GM12878 (cell line): ENCODE measurements around the gene MYD88.

Experiments
- CEBPB ChIP-seq, 2 experiments: fragments of 150-350 bp in 1 of 2; IDR thresholded peaks; 2 replicates each; pipeline ENCODE4 v1.6.1; 2012 to 2014; ENCODE audit warnings: low read depth in 2 of 2, low read length in 2 of 2, borderline replicate concordance in 1 of 2, inconsistent platforms in 1 of 2
- JUND ChIP-seq: IDR thresholded peaks from 2 replicates; pipeline ENCODE4 v1.6.1; 2012; ENCODE audit warnings: low read depth, mild to moderate bottlenecking, low read length, improper control_type of control experiment, moderate library complexity
- NR2C2 ChIP-seq: IDR thresholded peaks from 2 replicates; pipeline ENCODE4 v1.6.1; 2011; ENCODE audit warnings: borderline replicate concordance, low read depth; ENCODE audit not compliant: control insufficient read depth, insufficient read length
- POLR2A ChIP-seq: IDR thresholded peaks from 2 replicates; pipeline ENCODE4 v1.6.1; 2011; ENCODE audit warnings: low read depth, mild to moderate bottlenecking, low read length
- TCF3 ChIP-seq: IDR thresholded peaks from 2 replicates; pipeline ENCODE4 v1.6.1; 2012; ENCODE audit warnings: low read depth, mild to moderate bottlenecking, low read length, borderline replicate concordance; ENCODE audit not compliant: insufficient read depth
- TF ChIP-seq, protein P1 (sequence below), 3 experiments: IDR thresholded peaks in 2 of 3; conservative IDR thresholded peaks in 1 of 3; 2 replicates each; pipeline ENCODE4 v1.5.1; 2011; ENCODE audit warnings: low read depth in 3 of 3, low read length in 3 of 3, mild to moderate bottlenecking in 3 of 3, control low read depth in 2 of 3, moderate library complexity in 2 of 3, inconsistent platforms in 1 of 3, mixed read lengths in 1 of 3; ENCODE audit not compliant: control insufficient read depth in 2 of 3, insufficient read depth in 1 of 3; ENCODE audit errors: extremely low read depth in 1 of 3

DNA sequence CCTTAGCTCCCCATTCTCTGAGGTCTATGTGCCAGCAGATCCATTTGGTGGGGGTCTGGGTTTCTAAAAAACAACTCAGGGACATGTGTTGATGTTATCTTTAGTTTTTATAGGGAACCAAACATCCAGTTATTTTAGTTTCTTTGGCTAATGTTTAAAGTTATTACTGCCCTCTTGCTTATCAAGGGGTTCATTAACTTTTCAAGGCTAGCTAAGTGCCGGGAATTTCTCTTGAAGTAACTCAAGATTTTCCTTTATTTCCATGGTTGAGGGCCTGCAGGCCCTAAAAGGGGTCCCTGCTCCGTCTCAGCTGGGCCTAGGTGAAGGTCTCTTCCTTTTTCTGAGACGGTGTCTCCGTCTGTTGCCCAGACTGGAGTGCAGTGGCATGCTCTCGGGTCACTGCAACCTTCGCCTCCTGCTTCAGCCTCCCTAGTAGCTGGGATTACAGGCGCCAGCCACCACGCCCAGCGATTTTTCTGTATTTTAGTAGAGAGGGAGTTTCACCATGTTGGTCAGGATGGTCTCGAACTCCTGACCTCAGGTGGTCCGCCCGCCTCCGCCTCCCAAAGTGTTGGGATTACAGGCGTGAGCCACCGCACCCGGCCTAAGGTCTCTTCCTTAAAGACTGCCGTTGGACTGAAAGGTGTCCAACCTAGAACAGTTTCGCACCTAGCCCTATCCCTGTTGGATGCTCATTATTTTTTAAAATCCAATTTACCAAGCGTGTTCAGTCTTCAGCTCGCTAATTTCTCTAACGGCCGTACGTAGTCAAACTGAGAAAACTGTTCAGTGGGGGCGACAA is 25.6 kb downstream of the MYD88 start:
- TF ChIP-seq JUND (no peak), TCF3 (no peak), CEBPB (IDR thresholded peaks at IDR 0.05; ENCODE audit: borderline replicate concordance in 1 of 2, low read depth in 2 of 2, low read length in 2 of 2) (no peak), NR2C2 (no peak), POLR2A (no peak)
- TF ChIP-seq, protein P1, sequence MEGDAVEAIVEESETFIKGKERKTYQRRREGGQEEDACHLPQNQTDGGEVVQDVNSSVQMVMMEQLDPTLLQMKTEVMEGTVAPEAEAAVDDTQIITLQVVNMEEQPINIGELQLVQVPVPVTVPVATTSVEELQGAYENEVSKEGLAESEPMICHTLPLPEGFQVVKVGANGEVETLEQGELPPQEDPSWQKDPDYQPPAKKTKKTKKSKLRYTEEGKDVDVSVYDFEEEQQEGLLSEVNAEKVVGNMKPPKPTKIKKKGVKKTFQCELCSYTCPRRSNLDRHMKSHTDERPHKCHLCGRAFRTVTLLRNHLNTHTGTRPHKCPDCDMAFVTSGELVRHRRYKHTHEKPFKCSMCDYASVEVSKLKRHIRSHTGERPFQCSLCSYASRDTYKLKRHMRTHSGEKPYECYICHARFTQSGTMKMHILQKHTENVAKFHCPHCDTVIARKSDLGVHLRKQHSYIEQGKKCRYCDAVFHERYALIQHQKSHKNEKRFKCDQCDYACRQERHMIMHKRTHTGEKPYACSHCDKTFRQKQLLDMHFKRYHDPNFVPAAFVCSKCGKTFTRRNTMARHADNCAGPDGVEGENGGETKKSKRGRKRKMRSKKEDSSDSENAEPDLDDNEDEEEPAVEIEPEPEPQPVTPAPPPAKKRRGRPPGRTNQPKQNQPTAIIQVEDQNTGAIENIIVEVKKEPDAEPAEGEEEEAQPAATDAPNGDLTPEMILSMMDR (IDR thresholded peaks at IDR 0.05 in 2 of 3, conservative IDR thresholded peaks at IDR 0.05 in 1 of 3; ENCODE audit: control insufficient read depth in 2 of 3, extremely low read depth in 1 of 3, insufficient read depth in 1 of 3, low read depth in 3 of 3, low read length in 3 of 3), result no peak
